ENCODE results near the gene SH3BP2.

GRCh38 chr4:2832981-2833670 is 40.2 kb downstream of the SH3BP2 start:
- no peak for TF ChIP-seq CTCF (IDR thresholded peaks at IDR 0.05 in 8 of 11, conservative IDR thresholded peaks at IDR 0.05 in 3 of 11)
- no peak for TF ChIP-seq POLR2A (IDR thresholded peaks at IDR 0.05)
